Bronchial epithelial cell (primary cell): ENCODE results near the gene PSG1. TPM values are rescaled to one million over a fixed set of nuclear protein-coding genes. Genes with fewer than 3 reads are reported as not detected.
"Not testable (repeated sequence)": the region's sequence is repeated elsewhere in the genome, so short reads cannot be mapped to it uniquely, and the experiment has no call there.

Source experiments
- DNase-seq: peaks from one replicate; pipeline ENCODE4 v3.0.0-alpha.2; 2010; ENCODE audit warnings: low read depth
- FAIRE-seq: peaks from 2 replicates; lab custom pipeline; 2011; peaks lifted over from hg19 to GRCh38; lab: Jason Lieb, UNC
- H3K27me3 ChIP-seq: 2 replicates; pipeline ENCODE4 v1.5.1; 2011; ENCODE audit warnings: low read length; ENCODE audit not compliant: control insufficient read depth, insufficient read depth
- H3K36me3 ChIP-seq: 2 replicates; pipeline ENCODE4 v1.5.1; 2011; ENCODE audit warnings: low read length; ENCODE audit not compliant: control insufficient read depth, insufficient read depth
- H3K4me3 ChIP-seq: 2 replicates; pipeline ENCODE4 v1.5.1; 2011; ENCODE audit warnings: mild to moderate bottlenecking, low read depth, low read length, control low read depth
- CTCF ChIP-seq: IDR thresholded peaks from 2 replicates; pipeline ENCODE4 v1.5.1; 2011; ENCODE audit warnings: mild to moderate bottlenecking, moderate library complexity, low read length, control low read depth, inconsistent platforms; ENCODE audit not compliant: insufficient read depth, severe bottlenecking
- total RNA-seq: library from RNA; depleted of rRNA; stranded (reverse); fragments of >200 nt; gene quantifications from 2 replicates; pipeline ENCODE4 v1.2.1, GENCODE V29; 2014

PSG1 gene
- total RNA-seq, 1 donor from 2014 or later = not detected

- no peak overlapping the region for H3K4me3 ChIP-seq
- TF ChIP-seq CTCF = peak; percentile 22
- DNase-seq (no peak), FAIRE-seq (no peak)
- H3K36me3 ChIP-seq = no peaks in the 10 kb centered on the region
- H3K27me3 ChIP-seq = no peaks in the 10 kb centered on the region
Measured at GRCh38 chr19:42872608-42873007, 6.9 kb downstream of the PSG1 start.

- Histone ChIP-seq H3K27me3 (no peaks in the 10 kb centered on the region), H3K36me3 (no peaks in the 10 kb centered on the region), H3K4me3 (no peak overlapping the region)
- no peak for FAIRE-seq
- no peak for DNase-seq
- TF ChIP-seq CTCF = no peak
Measured at GRCh38 chr19:42857544-42857867, 22.0 kb downstream of the PSG1 start.

- FAIRE-seq, DNase-seq: not testable (repeated sequence)
Measured at GRCh38 chr19:42856866-42857543, 22.5 kb downstream of the PSG1 start.

GRCh38 chr19:42854745-42855144, 24.8 kb downstream of the PSG1 start:
- H3K27me3 ChIP-seq, FAIRE-seq, H3K36me3 ChIP-seq, H3K4me3 ChIP-seq, DNase-seq: not testable (repeated sequence)

More at GRCh38 chr19:42856866-42857543, 22.5 kb downstream of the PSG1 start:
- H3K4me3 ChIP-seq, H3K36me3 ChIP-seq, H3K27me3 ChIP-seq: not testable (repeated sequence)
- TF ChIP-seq CTCF = peak; percentile 74

- DNase-seq, H3K27me3 ChIP-seq, FAIRE-seq, H3K4me3 ChIP-seq, H3K36me3 ChIP-seq: not testable (repeated sequence)
Measured at GRCh38 chr19:42853231-42853630, 26.3 kb downstream of the PSG1 start.

GRCh38 chr19:42852821-42853220, 26.7 kb downstream of the PSG1 start:
- H3K36me3 ChIP-seq, H3K4me3 ChIP-seq, H3K27me3 ChIP-seq, FAIRE-seq: not testable (repeated sequence)
- DNase-seq = peak; percentile 8

- H3K4me3 ChIP-seq, H3K36me3 ChIP-seq, H3K27me3 ChIP-seq, FAIRE-seq: not testable (repeated sequence)
- DNase-seq = peak; percentile 58
Measured at GRCh38 chr19:42851718-42852280, 27.7 kb downstream of the PSG1 start.
